Sigmoid colon (tissue), 4 donors: ENCODE results near the gene STAP2.

ENCODE experiments used
- CTCF ChIP-seq, 4 experiments: fragments of 450-650 bp in 3 of 4; fragments of 200-600 bp in 1 of 4; IDR thresholded peaks; one replicate each; pipeline ENCODE4 v1.5.1; 2016 to 2019; ENCODE audit warnings: antibody characterized with exemption in 4 of 4, mild to moderate bottlenecking in 3 of 4, moderate library complexity in 2 of 4
- EP300 ChIP-seq, 4 donors: sonication (generic); formaldehyde crosslinking; IDR thresholded peaks; one replicate each; pipeline ENCODE4 v1.6.1; 2017; ENCODE audit warnings: antibody characterized with exemption in 4 of 4
- POLR2A ChIP-seq, 2 donors: fragments of 450-650 bp; IDR thresholded peaks; one replicate each; pipeline ENCODE4 v1.6.1; 2016; ENCODE audit warnings: antibody characterized with exemption in 2 of 2, mild to moderate bottlenecking in 2 of 2, moderate library complexity in 2 of 2
- POLR2AphosphoS5 ChIP-seq, 4 donors: sonication (generic); formaldehyde crosslinking; IDR thresholded peaks; one replicate each; pipeline ENCODE4 v1.6.1; 2017; ENCODE audit warnings: antibody characterized with exemption in 4 of 4

GRCh38 chr19:4386041-4386782 lies 47.6 kb upstream of the STAP2 start:
- no peak for TF ChIP-seq CTCF (IDR thresholded peaks at IDR 0.05)
- no peak for TF ChIP-seq POLR2A (IDR thresholded peaks at IDR 0.05)
- no peak for TF ChIP-seq POLR2AphosphoS5 (IDR thresholded peaks at IDR 0.05)
- no peak for TF ChIP-seq EP300 (IDR thresholded peaks at IDR 0.05)
